ENCODE measurements around the gene RUSC1. TPM values are rescaled to one million over a fixed set of nuclear protein-coding genes. Genes with fewer than 3 reads are reported as not detected.

RUSC1 gene
- total and polyA plus RNA-seq, 4 donors: 28.4 to 129 (median 78.0) TPM

GRCh38 chr1:155321639-155322503 lies 1.2 kb downstream of the RUSC1 start:
- H3K36me3 ChIP-seq (ENCODE audit: control insufficient read depth, insufficient read depth, low read length): peaks cover 51% of the 10 kb centered on the region
- WGBS (ENCODE audit: insufficient coverage): 32% methylated on average over 14 of the region's 27 CpGs
- H3K27ac ChIP-seq (ENCODE audit: low read depth, low read length): peak overlapping the region; percentile 91
- DNase-seq (ENCODE audit: low read depth in 4 of 6, low spot score in 6 of 6): peak in 1 of 6 donors; percentile 44
- peak overlapping the region; percentile 81 for H3K4me3 ChIP-seq (ENCODE audit: low read depth, low read length)
- peaks cover 55% of the 10 kb centered on the region for H3K4me1 ChIP-seq (ENCODE audit: control insufficient read depth, insufficient read depth, low read length)
- H3K9me3 ChIP-seq (ENCODE audit: control insufficient read depth, insufficient read depth, low read length): no peaks in the 10 kb centered on the region
- H3K27me3 ChIP-seq (ENCODE audit: control insufficient read depth, insufficient read depth, low read length): no peaks in the 10 kb centered on the region

- Histone ChIP-seq H3K9me3 (ENCODE audit: control insufficient read depth, insufficient read depth, low read length) (no peaks in the 10 kb centered on the region), H3K27me3 (ENCODE audit: control insufficient read depth, insufficient read depth, low read length) (no peaks in the 10 kb centered on the region), H3K36me3 (ENCODE audit: control insufficient read depth, insufficient read depth, low read length) (peaks cover 52% of the 10 kb centered on the region), H3K4me3 (ENCODE audit: low read depth, low read length) (peak overlapping the region; percentile 81), H3K4me1 (ENCODE audit: control insufficient read depth, insufficient read depth, low read length) (peaks cover 55% of the 10 kb centered on the region), H3K27ac (ENCODE audit: low read depth, low read length) (peak overlapping the region; percentile 91)
- peak in 2 of 6 donors; percentile 62 for DNase-seq (ENCODE audit: low read depth in 4 of 6, low spot score in 6 of 6)
- WGBS (ENCODE audit: insufficient coverage): under 1% methylated on average over 28 of the region's 28 CpGs
Measured at GRCh38 chr1:155322571-155322952, 1.9 kb downstream of the RUSC1 start.

- WGBS (ENCODE audit: insufficient coverage): 0% methylated on average over 49 of the region's 58 CpGs
Measured at GRCh38 chr1:155322953-155323728, 2.4 kb downstream of the RUSC1 start.

GRCh38 chr1:155323729-155324036 lies 3.0 kb downstream of the RUSC1 start:
- 0% methylated on average over 29 of the region's 29 CpGs for WGBS (ENCODE audit: insufficient coverage)
- peak overlapping the region; percentile 81 for H3K4me3 ChIP-seq (ENCODE audit: low read depth, low read length)
- peak in 3 of 6 donors; percentile 60 to 91 (median 74) for DNase-seq (ENCODE audit: low read depth in 4 of 6, low spot score in 6 of 6)
- H3K27ac ChIP-seq (ENCODE audit: low read depth, low read length): peak overlapping the region; percentile 91
- no peaks in the 10 kb centered on the region for H3K9me3 ChIP-seq (ENCODE audit: control insufficient read depth, insufficient read depth, low read length)
- H3K27me3 ChIP-seq (ENCODE audit: control insufficient read depth, insufficient read depth, low read length): no peaks in the 10 kb centered on the region
- H3K36me3 ChIP-seq (ENCODE audit: control insufficient read depth, insufficient read depth, low read length): peaks cover 54% of the 10 kb centered on the region
- H3K4me1 ChIP-seq (ENCODE audit: control insufficient read depth, insufficient read depth, low read length): peaks cover 55% of the 10 kb centered on the region

More at GRCh38 chr1:155322953-155323728, 2.4 kb downstream of the RUSC1 start:
- Histone ChIP-seq H3K4me3 (ENCODE audit: low read depth, low read length) (peak overlapping the region; percentile 81), H3K4me1 (ENCODE audit: control insufficient read depth, insufficient read depth, low read length) (peaks cover 55% of the 10 kb centered on the region), H3K27me3 (ENCODE audit: control insufficient read depth, insufficient read depth, low read length) (no peaks in the 10 kb centered on the region), H3K36me3 (ENCODE audit: control insufficient read depth, insufficient read depth, low read length) (peaks cover 54% of the 10 kb centered on the region), H3K9me3 (ENCODE audit: control insufficient read depth, insufficient read depth, low read length) (no peaks in the 10 kb centered on the region), H3K27ac (ENCODE audit: low read depth, low read length) (peak overlapping the region; percentile 91)
- peak in 3 of 6 donors; percentile 76 to 94 (median 90) for DNase-seq (ENCODE audit: low read depth in 4 of 6, low spot score in 6 of 6)

GRCh38 chr1:155324037-155324716 lies 3.5 kb downstream of the RUSC1 start:
- H3K27me3 ChIP-seq (ENCODE audit: control insufficient read depth, insufficient read depth, low read length): no peaks in the 10 kb centered on the region
- peaks cover 55% of the 10 kb centered on the region for H3K4me1 ChIP-seq (ENCODE audit: control insufficient read depth, insufficient read depth, low read length)
- under 1% methylated on average over 44 of the region's 44 CpGs for WGBS (ENCODE audit: insufficient coverage)
- peak overlapping the region; percentile 81 for H3K4me3 ChIP-seq (ENCODE audit: low read depth, low read length)
- no peaks in the 10 kb centered on the region for H3K9me3 ChIP-seq (ENCODE audit: control insufficient read depth, insufficient read depth, low read length)
- DNase-seq (ENCODE audit: low read depth in 4 of 6, low spot score in 6 of 6): peak in 5 of 6 donors; percentile 72 to 96 (median 82)
- H3K27ac ChIP-seq (ENCODE audit: low read depth, low read length): peak overlapping the region; percentile 91
- H3K36me3 ChIP-seq (ENCODE audit: control insufficient read depth, insufficient read depth, low read length): peaks cover 58% of the 10 kb centered on the region

GRCh38 chr1:155324717-155325602 lies 4.3 kb downstream of the RUSC1 start:
- H3K27ac ChIP-seq (ENCODE audit: low read depth, low read length): peak overlapping the region; percentile 91
- no peaks in the 10 kb centered on the region for H3K27me3 ChIP-seq (ENCODE audit: control insufficient read depth, insufficient read depth, low read length)
- H3K9me3 ChIP-seq (ENCODE audit: control insufficient read depth, insufficient read depth, low read length): no peaks in the 10 kb centered on the region
- peaks cover 58% of the 10 kb centered on the region for H3K36me3 ChIP-seq (ENCODE audit: control insufficient read depth, insufficient read depth, low read length)
- 12% methylated on average over 55 of the region's 59 CpGs for WGBS (ENCODE audit: insufficient coverage)
- peaks cover 50% of the 10 kb centered on the region for H3K4me1 ChIP-seq (ENCODE audit: control insufficient read depth, insufficient read depth, low read length)
- peak in 2 of 6 donors; percentile 14 to 51 for DNase-seq (ENCODE audit: low read depth in 4 of 6, low spot score in 6 of 6)
- peak overlapping the region; percentile 81 for H3K4me3 ChIP-seq (ENCODE audit: low read depth, low read length)

GRCh38 chr1:155325603-155325893 lies 4.9 kb downstream of the RUSC1 start:
- Histone ChIP-seq H3K9me3 (ENCODE audit: control insufficient read depth, insufficient read depth, low read length) (no peaks in the 10 kb centered on the region), H3K27ac (ENCODE audit: low read depth, low read length) (no peak overlapping the region), H3K36me3 (ENCODE audit: control insufficient read depth, insufficient read depth, low read length) (peaks cover 63% of the 10 kb centered on the region), H3K27me3 (ENCODE audit: control insufficient read depth, insufficient read depth, low read length) (no peaks in the 10 kb centered on the region), H3K4me1 (ENCODE audit: control insufficient read depth, insufficient read depth, low read length) (peaks cover 45% of the 10 kb centered on the region), H3K4me3 (ENCODE audit: low read depth, low read length) (peak overlapping the region; percentile 81)
- 57% methylated on average over 6 of the region's 6 CpGs for WGBS (ENCODE audit: insufficient coverage)
- DNase-seq (ENCODE audit: low read depth in 4 of 6, low spot score in 6 of 6): peak in 1 of 6 donors; percentile 7

- H3K36me3 ChIP-seq (ENCODE audit: control insufficient read depth, insufficient read depth, low read length): peaks cover 61% of the 10 kb centered on the region
- H3K27ac ChIP-seq (ENCODE audit: low read depth, low read length): no peak overlapping the region
- H3K4me3 ChIP-seq (ENCODE audit: low read depth, low read length): no peak overlapping the region
- peaks cover 39% of the 10 kb centered on the region for H3K4me1 ChIP-seq (ENCODE audit: control insufficient read depth, insufficient read depth, low read length)
- H3K9me3 ChIP-seq (ENCODE audit: control insufficient read depth, insufficient read depth, low read length): no peaks in the 10 kb centered on the region
- WGBS (ENCODE audit: insufficient coverage): 83% methylated on average over 5 of the region's 6 CpGs
- DNase-seq (ENCODE audit: low read depth in 4 of 6, low spot score in 6 of 6): no peak
- H3K27me3 ChIP-seq (ENCODE audit: control insufficient read depth, insufficient read depth, low read length): no peaks in the 10 kb centered on the region
Measured at GRCh38 chr1:155326020-155326526, 5.4 kb downstream of the RUSC1 start.

Measured in spinal cord (tissue), 10 donors.